NCI-H1694 (cell line): ENCODE measurements around the gene CIP2A.

Source experiments
- DNase-seq: peaks from one replicate; lab custom pipeline; 2025; lab: John Stamatoyannopoulos, UW

The CIP2A gene

GRCh38 chr3:108562565-108562964 lies 26.7 kb downstream of the CIP2A start:
- DNase-seq, result no peak

GRCh38 chr3:108555966-108556581 lies 33.2 kb downstream of the CIP2A start:
- no peak for DNase-seq

GRCh38 chr3:108554913-108555571 lies 34.2 kb downstream of the CIP2A start:
- DNase-seq, result no peak

- DNase-seq, result no peak
These were observed 35.0 kb downstream of the CIP2A start for GRCh38 chr3:108554229-108554628.

GRCh38 chr3:108552267-108553159 lies 36.7 kb downstream of the CIP2A start:
- DNase-seq, result peak; percentile 73

- no peak for DNase-seq
These were observed 40.4 kb downstream of the CIP2A start for GRCh38 chr3:108548886-108549285.

- no peak for DNase-seq
These were observed 40.9 kb downstream of the CIP2A start for GRCh38 chr3:108548304-108548703.

- no peak for DNase-seq
These were observed 42.5 kb downstream of the CIP2A start for GRCh38 chr3:108546692-108547091.

- no peak for DNase-seq
These were observed 43.0 kb downstream of the CIP2A start for GRCh38 chr3:108546247-108546646.

GRCh38 chr3:108538083-108538482 lies 51.2 kb downstream of the CIP2A start:
- DNase-seq, result no peak

GRCh38 chr3:108528459-108529252 lies 60.6 kb downstream of the CIP2A start:
- DNase-seq, result no peak

- DNase-seq, result no peak
These were observed 61.4 kb downstream of the CIP2A start for GRCh38 chr3:108527817-108528216.

- no peak for DNase-seq
These were observed 62.1 kb downstream of the CIP2A start for GRCh38 chr3:108527109-108527508.

- DNase-seq, result no peak
These were observed 63.3 kb downstream of the CIP2A start for GRCh38 chr3:108525971-108526370.

GRCh38 chr3:108525256-108525655 lies 64.0 kb downstream of the CIP2A start:
- no peak for DNase-seq

- no peak for DNase-seq
These were observed 64.7 kb downstream of the CIP2A start for GRCh38 chr3:108524537-108524936.

GRCh38 chr3:108518895-108519294 lies 70.3 kb downstream of the CIP2A start:
- DNase-seq, result no peak

- no peak for DNase-seq
These were observed 72.4 kb downstream of the CIP2A start for GRCh38 chr3:108516881-108517280.

GRCh38 chr3:108513961-108514360 lies 75.3 kb downstream of the CIP2A start:
- no peak for DNase-seq

- no peak for DNase-seq
These were observed 76.6 kb downstream of the CIP2A start for GRCh38 chr3:108512671-108513070.

GRCh38 chr3:108511490-108511889 lies 77.7 kb downstream of the CIP2A start:
- no peak for DNase-seq

GRCh38 chr3:108511055-108511454 lies 78.2 kb downstream of the CIP2A start:
- no peak for DNase-seq
